Gastrocnemius medialis (tissue), 4 donors: ENCODE results near the gene ELL2.

Experiments used
- POLR2A ChIP-seq, 2 donors: fragments of 450-650 bp; IDR thresholded peaks; one replicate each; pipeline ENCODE4 v1.6.1; 2017; ENCODE audit warnings: antibody characterized with exemption in 2 of 2, mild to moderate bottlenecking in 2 of 2, moderate library complexity in 2 of 2
- TF ChIP-seq, protein P1 (sequence below), 5 experiments: fragments of 450-650 bp in 3 of 5; fragments of 200-600 bp in 2 of 5; sonication (generic) in 2 of 5; IDR thresholded peaks in 4 of 5; conservative IDR thresholded peaks in 1 of 5; 1 replicate in 4 of 5; 2 replicates in 1 of 5; pipeline ENCODE4 v1.5.1; 2016 to 2019; ENCODE audit warnings: antibody characterized with exemption in 5 of 5, mild to moderate bottlenecking in 3 of 5, moderate library complexity in 3 of 5

DNA sequence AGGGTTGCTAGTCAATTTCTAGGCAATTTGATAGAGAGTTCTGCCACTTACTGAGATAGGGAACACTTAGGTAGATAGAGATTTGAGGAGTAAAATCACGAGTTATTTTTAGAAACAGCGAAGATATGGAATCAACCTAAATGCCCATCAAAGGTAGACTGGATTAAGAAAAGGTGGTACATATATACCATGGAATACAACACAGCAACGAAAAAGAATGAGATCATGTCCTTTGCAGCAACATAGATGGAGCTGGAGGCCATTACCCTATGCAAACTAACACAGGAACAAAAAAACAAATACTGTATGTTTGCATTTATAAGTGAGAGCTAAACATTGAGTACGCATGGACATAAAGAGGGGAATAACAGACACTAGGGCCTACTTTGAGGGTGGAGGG, 9.7 kb downstream of the ELL2 start:
- TF ChIP-seq, protein P1, sequence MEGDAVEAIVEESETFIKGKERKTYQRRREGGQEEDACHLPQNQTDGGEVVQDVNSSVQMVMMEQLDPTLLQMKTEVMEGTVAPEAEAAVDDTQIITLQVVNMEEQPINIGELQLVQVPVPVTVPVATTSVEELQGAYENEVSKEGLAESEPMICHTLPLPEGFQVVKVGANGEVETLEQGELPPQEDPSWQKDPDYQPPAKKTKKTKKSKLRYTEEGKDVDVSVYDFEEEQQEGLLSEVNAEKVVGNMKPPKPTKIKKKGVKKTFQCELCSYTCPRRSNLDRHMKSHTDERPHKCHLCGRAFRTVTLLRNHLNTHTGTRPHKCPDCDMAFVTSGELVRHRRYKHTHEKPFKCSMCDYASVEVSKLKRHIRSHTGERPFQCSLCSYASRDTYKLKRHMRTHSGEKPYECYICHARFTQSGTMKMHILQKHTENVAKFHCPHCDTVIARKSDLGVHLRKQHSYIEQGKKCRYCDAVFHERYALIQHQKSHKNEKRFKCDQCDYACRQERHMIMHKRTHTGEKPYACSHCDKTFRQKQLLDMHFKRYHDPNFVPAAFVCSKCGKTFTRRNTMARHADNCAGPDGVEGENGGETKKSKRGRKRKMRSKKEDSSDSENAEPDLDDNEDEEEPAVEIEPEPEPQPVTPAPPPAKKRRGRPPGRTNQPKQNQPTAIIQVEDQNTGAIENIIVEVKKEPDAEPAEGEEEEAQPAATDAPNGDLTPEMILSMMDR (IDR thresholded peaks at IDR 0.05 in 4 of 5, conservative IDR thresholded peaks at IDR 0.05 in 1 of 5), result no peak
- TF ChIP-seq POLR2A (IDR thresholded peaks at IDR 0.05), result no peak
